NCI-H1436 (cell line): Measurements from ENCODE around the gene MDH1B.
A peak's percentile ranks its signal among the peaks of the same experiment; 100 is the strongest.

ENCODE experiments used
- DNase-seq: peaks from one replicate; lab custom pipeline; 2025; lab: John Stamatoyannopoulos, UW

The MDH1B gene

GRCh38 chr2:206693399-206694137, 71.6 kb downstream of the MDH1B start:
- DNase-seq, result peak; percentile 70

DNA sequence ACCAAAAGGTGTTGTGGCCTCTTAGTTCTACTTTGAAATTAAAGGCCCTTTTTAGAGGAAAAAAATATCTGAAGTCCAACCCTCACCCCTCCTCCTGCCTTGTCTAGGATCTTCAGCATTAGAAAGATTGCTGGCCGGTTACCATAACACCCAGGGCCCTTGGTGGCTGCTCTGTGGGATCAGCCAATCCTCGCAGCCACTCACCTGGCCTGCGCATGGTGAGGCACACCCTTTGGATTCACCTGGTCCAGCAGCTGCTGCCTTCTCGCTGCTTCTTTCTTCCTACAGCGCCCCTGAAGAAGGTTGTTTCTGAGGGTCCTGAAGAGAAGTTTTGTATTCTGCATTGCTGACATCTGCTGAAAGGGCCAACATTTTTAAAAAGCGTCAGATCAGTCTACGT, 72.2 kb downstream of the MDH1B start:
- DNase-seq, result no peak

GRCh38 chr2:206688990-206689389, 76.1 kb downstream of the MDH1B start:
- DNase-seq, result no peak

DNA sequence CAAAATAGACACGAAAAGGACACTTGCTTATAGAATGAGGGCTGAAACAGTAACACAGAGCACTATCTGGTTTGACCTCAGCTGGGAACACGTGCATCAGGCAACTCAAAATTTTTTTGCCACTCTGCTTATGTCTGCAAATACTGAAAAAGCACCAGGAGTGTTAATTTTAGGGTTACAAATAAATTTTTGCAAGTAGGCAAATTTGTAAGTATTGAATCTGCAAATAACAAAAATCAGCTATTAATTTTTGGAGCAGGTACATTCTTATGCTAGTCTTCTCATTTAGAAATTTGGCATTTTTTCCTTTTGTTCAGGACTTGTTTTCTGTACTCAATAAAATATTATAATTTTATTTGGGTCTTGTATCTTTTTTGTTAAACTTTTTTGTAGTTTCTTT, 76.7 kb downstream of the MDH1B start:
- no peak for DNase-seq
